ENCODE data around the gene DNAI2. TPM values are rescaled to one million over a fixed set of nuclear protein-coding genes. Genes with fewer than 3 reads are reported as not detected.

The DNAI2 gene
- total RNA-seq, 2 experiments from 2014 or later, result 0.45 to 0.47 TPM

DNA sequence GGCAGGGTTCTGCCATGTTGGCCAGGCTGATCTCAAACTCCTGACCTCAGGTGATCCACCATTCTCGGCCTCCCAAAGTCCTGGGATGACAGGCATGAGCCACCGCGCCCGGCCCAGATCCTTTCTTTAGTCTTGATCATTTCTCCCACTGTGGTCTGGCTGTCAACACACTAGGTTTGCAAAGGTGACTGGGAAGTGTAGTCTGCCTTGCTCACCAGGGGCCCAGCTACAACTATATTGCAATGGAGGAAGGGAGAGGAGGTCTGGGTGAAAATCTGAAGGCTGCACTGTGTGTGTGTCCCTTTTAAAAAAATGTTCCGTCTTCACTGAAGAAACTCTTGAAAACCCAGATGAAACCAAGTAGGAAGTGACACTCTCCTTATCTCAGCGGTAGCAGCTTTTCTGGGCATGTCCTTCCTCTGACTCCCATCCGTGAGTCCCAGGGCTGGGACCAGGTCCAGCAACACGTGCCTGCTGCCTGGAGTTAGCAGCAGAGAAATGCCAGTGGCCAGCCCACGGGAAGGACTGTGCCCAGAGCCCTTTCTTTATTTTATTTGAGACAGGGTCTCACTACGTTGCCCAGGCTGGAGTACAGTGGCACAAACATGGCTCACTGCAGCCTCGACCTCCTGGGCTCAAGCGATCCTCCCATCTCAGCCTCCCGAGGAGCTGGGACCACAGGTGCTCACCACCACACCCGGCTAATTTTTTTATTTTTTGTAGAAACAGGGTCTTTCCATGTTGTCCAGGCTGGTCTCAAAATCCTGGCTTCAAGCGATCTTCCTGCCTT, 34.1 kb downstream of the DNAI2 start:
- intact Hi-C loops (cut with micrococcal nuclease), result no loop called here
- Mint-ChIP-seq H3K4me1 (ENCODE audit: low read depth) (peaks cover 4% of the 10 kb centered on the region), H3K27me3 (peaks cover 6% of the 10 kb centered on the region), H3K9me3 (peaks cover 5% of the 10 kb centered on the region), H3K4me3 (no peak overlapping the region), H3K27ac (no peak overlapping the region), H3K36me3 (ENCODE audit: low read depth) (no peaks in the 10 kb centered on the region)
- CTCF ChIA-PET, result interaction anchor here (1.6 kb wide), 1 partner anchor 70 kb away, joined by 3 read pairs; no protein-coding TSS in a partner anchor
- POLR2A ChIA-PET, result no interaction called here
- TF ChIP-seq CTCF (IDR thresholded peaks at IDR 0.05), result no peak
- DNase-seq (no peak), ATAC-seq (no peak)

GRCh38 chr17:74309902-74310301, 35.9 kb downstream of the DNAI2 start:
- ChIA-PET POLR2A (interaction anchor here (0.7 kb wide), 1 partner anchor 940 kb away, joined by 5 read pairs; no protein-coding TSS in a partner anchor), CTCF (no interaction called here)
- no peak overlapping the region for H3K27ac Mint-ChIP-seq
- peaks cover 6% of the 10 kb centered on the region for H3K27me3 Mint-ChIP-seq
- no peak for DNase-seq
- no peak for TF ChIP-seq CTCF (IDR thresholded peaks at IDR 0.05)
- H3K36me3 Mint-ChIP-seq (ENCODE audit: low read depth), result no peaks in the 10 kb centered on the region
- intact Hi-C loops (cut with micrococcal nuclease), result no loop called here
- peaks cover 5% of the 10 kb centered on the region for H3K9me3 Mint-ChIP-seq
- H3K4me3 Mint-ChIP-seq, result no peak overlapping the region
- peaks cover 4% of the 10 kb centered on the region for H3K4me1 Mint-ChIP-seq (ENCODE audit: low read depth)
- ATAC-seq, result no peak

GRCh38 chr17:74314877-74315276, 40.8 kb downstream of the DNAI2 start:
- no peaks in the 10 kb centered on the region for H3K36me3 Mint-ChIP-seq (ENCODE audit: low read depth)
- TF ChIP-seq CTCF (IDR thresholded peaks at IDR 0.05), result no peak
- ChIA-PET POLR2A (no interaction called here), CTCF (interaction anchor here (0.6 to 3.3 kb wide), 2 partner anchors 15 to 30 kb away, joined by 3 to 10 read pairs; no protein-coding TSS in a partner anchor)
- no peak for ATAC-seq
- intact Hi-C loops (cut with micrococcal nuclease), result no loop called here
- no peak overlapping the region for H3K27ac Mint-ChIP-seq
- no peak overlapping the region for H3K4me3 Mint-ChIP-seq
- peaks cover 5% of the 10 kb centered on the region for H3K9me3 Mint-ChIP-seq
- no peaks in the 10 kb centered on the region for H3K27me3 Mint-ChIP-seq
- no peak for DNase-seq
- H3K4me1 Mint-ChIP-seq (ENCODE audit: low read depth), result no peaks in the 10 kb centered on the region

GRCh38 chr17:74316220-74316619, 42.2 kb downstream of the DNAI2 start:
- Mint-ChIP-seq H3K9me3 (peaks cover 5% of the 10 kb centered on the region), H3K27me3 (no peaks in the 10 kb centered on the region), H3K36me3 (ENCODE audit: low read depth) (no peaks in the 10 kb centered on the region), H3K4me3 (no peak overlapping the region), H3K27ac (no peak overlapping the region), H3K4me1 (ENCODE audit: low read depth) (no peaks in the 10 kb centered on the region)
- intact Hi-C loops (cut with micrococcal nuclease), result no loop called here
- POLR2A ChIA-PET, result no interaction called here
- TF ChIP-seq CTCF (IDR thresholded peaks at IDR 0.05), result no peak
- CTCF ChIA-PET, result interaction anchor here (3.3 kb wide), 1 partner anchor 16 kb away, joined by 10 read pairs; no protein-coding TSS in a partner anchor
- DNase-seq, result no peak
- ATAC-seq, result no peak

DNA sequence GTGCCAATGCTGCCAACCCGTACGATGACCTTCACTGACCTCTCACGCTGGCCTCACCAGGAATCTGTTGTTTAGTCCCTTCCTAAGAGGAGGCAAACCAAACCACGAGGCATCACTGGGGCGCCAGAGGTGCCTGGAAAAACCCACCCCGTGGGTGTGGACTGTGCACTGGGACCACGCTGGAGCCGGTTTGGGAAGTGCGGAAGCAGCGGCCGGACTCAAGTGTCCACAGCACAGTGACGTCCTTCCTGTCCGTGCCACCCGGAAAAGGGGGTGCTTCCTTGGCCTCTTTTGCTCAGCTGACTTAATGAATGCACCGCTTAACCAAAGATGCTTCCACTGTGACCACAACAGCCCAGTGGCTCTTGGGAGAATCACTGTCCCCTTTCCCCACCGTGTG, 43.0 kb downstream of the DNAI2 start:
- ATAC-seq, result no peak
- no peak for DNase-seq
- H3K4me1 Mint-ChIP-seq (ENCODE audit: low read depth), result no peaks in the 10 kb centered on the region
- H3K36me3 Mint-ChIP-seq (ENCODE audit: low read depth), result no peaks in the 10 kb centered on the region
- no peak overlapping the region for H3K27ac Mint-ChIP-seq
- TF ChIP-seq CTCF (IDR thresholded peaks at IDR 0.05), result no peak
- ChIA-PET POLR2A (no interaction called here), CTCF (no interaction called here)
- peaks cover 5% of the 10 kb centered on the region for H3K9me3 Mint-ChIP-seq
- intact Hi-C loops (cut with micrococcal nuclease), result no loop called here
- H3K4me3 Mint-ChIP-seq, result no peak overlapping the region
- peaks cover 2% of the 10 kb centered on the region for H3K27me3 Mint-ChIP-seq
